ENCODE results near the gene SLC46A1.
A peak's percentile ranks its signal among the peaks of the same experiment; 100 is the strongest.
"Not testable (repeated sequence)": the region's sequence is repeated elsewhere in the genome, so short reads cannot be mapped to it uniquely, and the experiment has no call there.

SLC46A1 gene

DNA sequence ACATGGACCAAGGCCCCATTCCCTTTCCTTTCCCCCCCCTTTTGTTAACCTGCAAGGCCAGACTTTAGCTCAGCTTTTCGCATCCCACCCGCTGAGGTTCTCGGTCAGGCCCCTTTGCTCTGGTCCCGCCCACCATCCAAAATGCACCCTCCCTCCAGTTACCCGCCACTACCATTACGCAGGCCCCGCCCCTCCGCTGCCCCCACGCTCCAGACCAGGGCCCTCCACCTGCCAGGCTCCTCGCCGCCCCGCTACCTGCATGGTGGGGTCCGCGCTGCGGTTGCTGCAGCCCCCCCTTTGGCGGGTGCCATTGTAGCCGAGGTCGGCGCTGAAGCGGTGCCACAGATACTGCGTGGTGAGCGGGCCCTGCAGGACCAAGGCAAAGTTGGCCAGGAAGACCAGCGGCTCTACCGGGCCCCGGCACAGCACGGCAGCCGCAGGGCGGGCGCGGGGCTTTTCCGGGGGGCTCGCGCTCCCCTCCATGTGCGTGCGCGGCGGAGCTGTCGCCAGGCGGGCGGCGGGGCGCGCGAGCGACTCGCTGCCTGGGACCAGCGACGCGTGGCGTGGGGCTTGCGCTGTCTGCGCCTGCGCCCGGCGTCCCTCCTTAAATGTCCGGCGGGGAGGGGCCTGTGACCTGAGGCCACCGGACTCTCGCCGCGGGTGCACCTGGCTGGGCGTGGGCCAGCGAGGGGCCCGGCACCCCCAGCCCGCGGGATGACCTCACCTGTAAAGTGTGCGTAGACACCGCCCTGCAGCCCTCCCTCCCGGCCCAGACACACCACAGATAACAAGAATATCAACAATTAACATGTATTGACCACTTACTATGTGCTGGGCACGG lies at the start of gene SLC46A1:
Gene SLC46A1, minus strand, starts transcription at position 581 of the 841 bp plus-strand sequence. Its CDS starts 98 bp downstream, at position 483.
- peak within 1 kb of the TSS; percentile 83 to 92 (median 90) for H3K4me3 Mint-ChIP-seq
- H3K36me3 Mint-ChIP-seq (ENCODE audit: low read depth) = peaks cover 11% of the 10 kb centered on the region
- no peaks in the 10 kb centered on the region for H3K9me3 Mint-ChIP-seq
- TF ChIP-seq, protein P1, sequence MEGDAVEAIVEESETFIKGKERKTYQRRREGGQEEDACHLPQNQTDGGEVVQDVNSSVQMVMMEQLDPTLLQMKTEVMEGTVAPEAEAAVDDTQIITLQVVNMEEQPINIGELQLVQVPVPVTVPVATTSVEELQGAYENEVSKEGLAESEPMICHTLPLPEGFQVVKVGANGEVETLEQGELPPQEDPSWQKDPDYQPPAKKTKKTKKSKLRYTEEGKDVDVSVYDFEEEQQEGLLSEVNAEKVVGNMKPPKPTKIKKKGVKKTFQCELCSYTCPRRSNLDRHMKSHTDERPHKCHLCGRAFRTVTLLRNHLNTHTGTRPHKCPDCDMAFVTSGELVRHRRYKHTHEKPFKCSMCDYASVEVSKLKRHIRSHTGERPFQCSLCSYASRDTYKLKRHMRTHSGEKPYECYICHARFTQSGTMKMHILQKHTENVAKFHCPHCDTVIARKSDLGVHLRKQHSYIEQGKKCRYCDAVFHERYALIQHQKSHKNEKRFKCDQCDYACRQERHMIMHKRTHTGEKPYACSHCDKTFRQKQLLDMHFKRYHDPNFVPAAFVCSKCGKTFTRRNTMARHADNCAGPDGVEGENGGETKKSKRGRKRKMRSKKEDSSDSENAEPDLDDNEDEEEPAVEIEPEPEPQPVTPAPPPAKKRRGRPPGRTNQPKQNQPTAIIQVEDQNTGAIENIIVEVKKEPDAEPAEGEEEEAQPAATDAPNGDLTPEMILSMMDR (IDR thresholded peaks at IDR 0.05; ENCODE audit: unreplicated experiment in 3 of 3) = no peak
- peaks cover 5% of the 10 kb centered on the region for H3K4me1 Mint-ChIP-seq
- H3K27me3 Mint-ChIP-seq (ENCODE audit: low read depth) = peaks cover 8% of the 10 kb centered on the region
- H3K27ac Mint-ChIP-seq = peak within 1 kb of the TSS in 2 of 3 experiments; percentile 48 to 67

DNA sequence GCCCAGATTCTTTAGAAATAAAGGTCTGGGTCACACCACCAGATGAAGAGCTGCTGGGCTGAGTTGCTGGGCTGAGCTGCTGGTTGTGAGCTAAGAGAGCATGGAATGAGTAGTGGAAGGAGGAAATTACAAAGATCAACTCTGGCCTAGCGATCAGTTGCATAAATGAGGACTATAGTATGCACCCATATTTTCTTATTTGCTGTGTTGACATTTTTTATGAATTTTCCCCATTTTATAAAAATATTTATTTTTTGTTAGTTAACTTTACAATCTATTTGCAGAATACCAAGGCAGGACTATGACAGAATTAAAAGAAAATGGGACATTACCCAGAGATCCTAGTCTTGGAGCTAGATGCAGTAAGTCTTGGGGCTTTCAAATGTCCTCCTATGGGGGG lies 43.8 kb upstream of the SLC46A1 start:
- no peak overlapping the region for H3K27ac Mint-ChIP-seq
- TF ChIP-seq, protein P1 (IDR thresholded peaks at IDR 0.05; ENCODE audit: unreplicated experiment in 3 of 3) = no peak
- no peaks in the 10 kb centered on the region for H3K4me1 Mint-ChIP-seq
- no peaks in the 10 kb centered on the region for H3K36me3 Mint-ChIP-seq (ENCODE audit: low read depth)
- H3K4me3 Mint-ChIP-seq = no peak overlapping the region
- H3K27me3 Mint-ChIP-seq (ENCODE audit: low read depth) = peaks cover 9% of the 10 kb centered on the region
- H3K9me3 Mint-ChIP-seq = peaks cover 23% of the 10 kb centered on the region

- TF ChIP-seq, protein P1 (IDR thresholded peaks at IDR 0.05; ENCODE audit: unreplicated experiment in 3 of 3) = no peak
- Mint-ChIP-seq H3K9me3 (peaks cover 17% of the 10 kb centered on the region), H3K4me3 (no peak overlapping the region), H3K27ac (no peak overlapping the region), H3K27me3 (ENCODE audit: low read depth) (peaks cover 9% of the 10 kb centered on the region), H3K36me3 (ENCODE audit: low read depth) (no peaks in the 10 kb centered on the region), H3K4me1 (no peaks in the 10 kb centered on the region)
Measured at GRCh38 chr17:28447396-28447760, 41.4 kb upstream of the SLC46A1 start.

GRCh38 chr17:28446716-28447395 lies 40.8 kb upstream of the SLC46A1 start:
- Mint-ChIP-seq H3K36me3 (ENCODE audit: low read depth) (no peaks in the 10 kb centered on the region), H3K27me3 (ENCODE audit: low read depth) (peaks cover 9% of the 10 kb centered on the region), H3K9me3 (peaks cover 15% of the 10 kb centered on the region), H3K27ac (no peak overlapping the region), H3K4me1 (no peaks in the 10 kb centered on the region), H3K4me3 (no peak overlapping the region)
- TF ChIP-seq, protein P1 (IDR thresholded peaks at IDR 0.05; ENCODE audit: unreplicated experiment in 3 of 3) = no peak

- no peak overlapping the region for H3K27ac Mint-ChIP-seq
- H3K4me1 Mint-ChIP-seq = no peaks in the 10 kb centered on the region
- TF ChIP-seq, protein P1 (IDR thresholded peaks at IDR 0.05; ENCODE audit: unreplicated experiment in 3 of 3) = no peak
- H3K4me3 Mint-ChIP-seq = no peak overlapping the region
- no peaks in the 10 kb centered on the region for H3K36me3 Mint-ChIP-seq (ENCODE audit: low read depth)
- H3K27me3 Mint-ChIP-seq (ENCODE audit: low read depth) = peaks cover 8% of the 10 kb centered on the region
- H3K9me3 Mint-ChIP-seq = peaks cover 7% of the 10 kb centered on the region
Measured at GRCh38 chr17:28443901-28444638, 38.1 kb upstream of the SLC46A1 start.

GRCh38 chr17:28434326-28434725 lies 28.3 kb upstream of the SLC46A1 start:
- not testable (repeated sequence) for H3K4me3 Mint-ChIP-seq; H3K9me3 Mint-ChIP-seq; H3K36me3 Mint-ChIP-seq (ENCODE audit: low read depth); H3K27ac Mint-ChIP-seq; H3K4me1 Mint-ChIP-seq
- H3K27me3 Mint-ChIP-seq (ENCODE audit: low read depth) = peaks cover 19% of the 10 kb centered on the region

Data from nephron (organoid).